D721Med (cell line): ENCODE measurements around the gene DNAJB11.

ENCODE experiments used
- DNase-seq: peaks from one replicate; pipeline ENCODE4 v3.0.0; 2011; ENCODE audit warnings: low spot score; ENCODE audit not compliant: insufficient read length
- FAIRE-seq: peaks from 2 replicates; lab custom pipeline; 2011; peaks lifted over from hg19 to GRCh38; lab: Jason Lieb, UNC
- CTCF ChIP-seq: IDR thresholded peaks from 2 replicates; pipeline ENCODE4 v1.5.1; 2012; ENCODE audit warnings: mild to moderate bottlenecking, control low read depth; ENCODE audit not compliant: insufficient read depth; ENCODE audit errors: missing control alignments

DNAJB11 gene

GRCh38 chr3:186570096-186570940 lies at the start of gene DNAJB11:
TSS of gene DNAJB11 (plus strand) at chr3:186570720. CDS start at chr3:186570898, 178 bp downstream.
- TF ChIP-seq CTCF: no peak

GRCh38 chr3:186520957-186521842 lies 49.3 kb upstream of the DNAJB11 start:
- no peak for DNase-seq
- no peak for TF ChIP-seq CTCF
- FAIRE-seq: no peak

More at GRCh38 chr3:186570096-186570940, at the start of gene DNAJB11:
- peak; percentile 88 for DNase-seq
- no peak for FAIRE-seq

- DNase-seq (no peak), FAIRE-seq (no peak)
- no peak for TF ChIP-seq CTCF
Measured at GRCh38 chr3:186523022-186523421, 47.5 kb upstream of the DNAJB11 start.

GRCh38 chr3:186523434-186523833 lies 47.1 kb upstream of the DNAJB11 start:
- FAIRE-seq: no peak
- TF ChIP-seq CTCF: no peak
- DNase-seq: no peak

GRCh38 chr3:186524616-186525015 lies 45.9 kb upstream of the DNAJB11 start:
- DNase-seq (no peak), FAIRE-seq (no peak)
- TF ChIP-seq CTCF: no peak

GRCh38 chr3:186525369-186526255 lies 44.9 kb upstream of the DNAJB11 start:
- no peak for TF ChIP-seq CTCF
- no peak for DNase-seq
- no peak for FAIRE-seq
